Panc1 (cell line): Measurements from ENCODE around the gene AKR1B1. TPM values are rescaled to one million over a fixed set of nuclear protein-coding genes. Genes with fewer than 3 reads are reported as not detected.

Experiments
- ATAC-seq: fragments of 200-7000 bp; cut with Tn5 transposase; 2 replicates; pipeline ENCODE4 v1.9.1; 2020; ENCODE audit warnings: mild to moderate bottlenecking, moderate library complexity
- BruUV-seq: library from RNA; stranded (reverse); fragments of 400-500 nt; replicated peaks from 2 replicates; lab custom pipeline; 2021; lab: Mats Ljungman, UMichigan
- CTCF ChIA-PET: fragments of 300-600 bp; sonication (Branson Sonifier 250); formaldehyde crosslinking; loops from one replicate; lab custom pipeline; 2022; ENCODE audit warnings: antibody characterized with exemption; lab: Charles Lee
- POLR2A ChIA-PET: fragments of 300-600 bp; sonication (Branson Sonifier 250); formaldehyde crosslinking; loops from one replicate; lab custom pipeline; 2022; ENCODE audit warnings: antibody characterized with exemption; lab: Charles Lee
- DNase-seq: peaks from one replicate; pipeline ENCODE4 v3.0.0-alpha.2; 2010; ENCODE audit warnings: low read depth, low spot score
- H3K27ac ChIP-seq: 2 replicates; pipeline ENCODE4 v1.5.1; 2011; ENCODE audit warnings: mild to moderate bottlenecking, low read length, inconsistent platforms
- H3K27me3 ChIP-seq: fragments of 200-500 bp; sonication (Bioruptor generic); 2 replicates; pipeline ENCODE4 v1.6.0; 2014; ENCODE audit warnings: low read length, inconsistent platforms; ENCODE audit not compliant: control insufficient read depth, insufficient read depth
- H3K36me3 ChIP-seq: fragments of 200-500 bp; sonication (Bioruptor generic); 2 replicates; pipeline ENCODE4 v1.5.1; 2014; ENCODE audit warnings: inconsistent platforms, mild to moderate bottlenecking, low read length, moderate library complexity; ENCODE audit not compliant: control insufficient read depth, insufficient read depth
- H3K4me1 ChIP-seq: 2 replicates; pipeline ENCODE4 v1.5.1; 2011; ENCODE audit warnings: inconsistent platforms, mild to moderate bottlenecking, low read length, moderate library complexity; ENCODE audit not compliant: control insufficient read depth, insufficient read depth
- H3K4me3 ChIP-seq, 2 experiments: 2 replicates each; pipeline ENCODE4 v1.5.1; 2011 to 2012; ENCODE audit warnings: low read depth in 2 of 2, low read length in 2 of 2, mild to moderate bottlenecking in 2 of 2, inconsistent platforms in 1 of 2, moderate library complexity in 1 of 2
- H3K9me3 ChIP-seq: fragments of 200-500 bp; sonication (Bioruptor generic); 2 replicates; pipeline ENCODE4 v1.5.1; 2014; ENCODE audit warnings: low read depth, mild to moderate bottlenecking, inconsistent platforms, low read length, moderate library complexity; ENCODE audit not compliant: control insufficient read depth, insufficient read depth
- CTCF ChIP-seq: fragments of 450-650 bp; IDR thresholded peaks from 2 replicates; pipeline ENCODE4 v1.5.1; 2017; ENCODE audit warnings: mild to moderate bottlenecking
- POLR2AphosphoS5 ChIP-seq: IDR thresholded peaks from 2 replicates; pipeline ENCODE4 v1.6.1; 2012; ENCODE audit warnings: mild to moderate bottlenecking, low read depth, low read length, moderate library complexity
- SIN3A ChIP-seq: IDR thresholded peaks from 2 replicates; pipeline ENCODE4 v1.6.1; 2012; ENCODE audit warnings: low read depth, mild to moderate bottlenecking, low read length, moderate library complexity, borderline replicate concordance; ENCODE audit not compliant: insufficient read depth
- TCF7L2 ChIP-seq: IDR thresholded peaks from 2 replicates; pipeline ENCODE4 v1.6.1; 2011; ENCODE audit warnings: mild to moderate bottlenecking, low read depth, low read length, inconsistent platforms
- in situ Hi-C: cut with HindIII; loops from 2 replicates; pipeline ENCODE4 v1.10.0; 2016; ENCODE audit warnings: low sequenced_read_pairs, low pct_unique_long_range_greater_than_20kb
- intact Hi-C: fragments of 100-400 bp; cut with micrococcal nuclease; formaldehyde crosslinking; loops from one replicate; pipeline ENCODE4 v1.10.0; 2022; ENCODE audit not compliant: unreplicated experiment
- total RNA-seq: library from RNA; stranded (reverse); gene quantifications from one replicate; pipeline ENCODE4 v1.2.1, GENCODE V29; 2021; ENCODE audit not compliant: unreplicated experiment
- TF ChIP-seq, protein P1 (sequence below), 2 experiments: IDR thresholded peaks; 2 replicates each; pipeline ENCODE4 v1.6.1; 2011 to 2012; ENCODE audit warnings: low read depth in 2 of 2, control low read depth in 1 of 2, low read length in 1 of 2, mild to moderate bottlenecking in 1 of 2, moderate library complexity in 1 of 2; ENCODE audit not compliant: insufficient read depth in 1 of 2

AKR1B1 gene
- total RNA-seq, 1 experiment from 2014 or later = 83.2 TPM

GRCh38 chr7:134435161-134435920 is 23.6 kb downstream of the AKR1B1 start:
- in situ Hi-C loops (no loop called here), intact Hi-C loops (loop anchor here (10.0 kb wide), 1 partner anchor 519 kb away; no protein-coding TSS in a partner anchor)
- Histone ChIP-seq H3K27me3 (no peaks in the 10 kb centered on the region), H3K36me3 (no peaks in the 10 kb centered on the region), H3K4me1 (peaks cover 3% of the 10 kb centered on the region; the same call in 1 of the 2 replicates), H3K9me3 (no peaks in the 10 kb centered on the region), H3K27ac (no peak overlapping the region), H3K4me3 (no peak overlapping the region)
- ATAC-seq = no peak
- no peak for TF ChIP-seq SIN3A
- no peak for TF ChIP-seq TCF7L2
- no peak for TF ChIP-seq CTCF
- no peak for TF ChIP-seq POLR2AphosphoS5
- TF ChIP-seq, protein P1, sequence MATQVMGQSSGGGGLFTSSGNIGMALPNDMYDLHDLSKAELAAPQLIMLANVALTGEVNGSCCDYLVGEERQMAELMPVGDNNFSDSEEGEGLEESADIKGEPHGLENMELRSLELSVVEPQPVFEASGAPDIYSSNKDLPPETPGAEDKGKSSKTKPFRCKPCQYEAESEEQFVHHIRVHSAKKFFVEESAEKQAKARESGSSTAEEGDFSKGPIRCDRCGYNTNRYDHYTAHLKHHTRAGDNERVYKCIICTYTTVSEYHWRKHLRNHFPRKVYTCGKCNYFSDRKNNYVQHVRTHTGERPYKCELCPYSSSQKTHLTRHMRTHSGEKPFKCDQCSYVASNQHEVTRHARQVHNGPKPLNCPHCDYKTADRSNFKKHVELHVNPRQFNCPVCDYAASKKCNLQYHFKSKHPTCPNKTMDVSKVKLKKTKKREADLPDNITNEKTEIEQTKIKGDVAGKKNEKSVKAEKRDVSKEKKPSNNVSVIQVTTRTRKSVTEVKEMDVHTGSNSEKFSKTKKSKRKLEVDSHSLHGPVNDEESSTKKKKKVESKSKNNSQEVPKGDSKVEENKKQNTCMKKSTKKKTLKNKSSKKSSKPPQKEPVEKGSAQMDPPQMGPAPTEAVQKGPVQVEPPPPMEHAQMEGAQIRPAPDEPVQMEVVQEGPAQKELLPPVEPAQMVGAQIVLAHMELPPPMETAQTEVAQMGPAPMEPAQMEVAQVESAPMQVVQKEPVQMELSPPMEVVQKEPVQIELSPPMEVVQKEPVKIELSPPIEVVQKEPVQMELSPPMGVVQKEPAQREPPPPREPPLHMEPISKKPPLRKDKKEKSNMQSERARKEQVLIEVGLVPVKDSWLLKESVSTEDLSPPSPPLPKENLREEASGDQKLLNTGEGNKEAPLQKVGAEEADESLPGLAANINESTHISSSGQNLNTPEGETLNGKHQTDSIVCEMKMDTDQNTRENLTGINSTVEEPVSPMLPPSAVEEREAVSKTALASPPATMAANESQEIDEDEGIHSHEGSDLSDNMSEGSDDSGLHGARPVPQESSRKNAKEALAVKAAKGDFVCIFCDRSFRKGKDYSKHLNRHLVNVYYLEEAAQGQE (IDR thresholded peaks at IDR 0.05; ENCODE audit: insufficient read depth in 1 of 2, low read depth in 2 of 2, low read length in 1 of 2) = no peak
- BruUV-seq = no TSS peak
- ChIA-PET CTCF (no interaction called here), POLR2A (no interaction called here)
- no peak for DNase-seq

GRCh38 chr7:134434701-134435100 is 24.2 kb downstream of the AKR1B1 start:
- in situ Hi-C loops = no loop called here
- H3K9me3 ChIP-seq = no peaks in the 10 kb centered on the region
- peaks cover 3% of the 10 kb centered on the region; the same call in 1 of the 2 replicates for H3K4me1 ChIP-seq
- TF ChIP-seq POLR2AphosphoS5 (no peak), SIN3A (no peak), TCF7L2 (no peak), CTCF (no peak)
- TF ChIP-seq, protein P1 (IDR thresholded peaks at IDR 0.05; ENCODE audit: insufficient read depth in 1 of 2, low read depth in 2 of 2, low read length in 1 of 2) = no peak
- no peak overlapping the region for H3K27ac ChIP-seq
- DNase-seq (no peak), ATAC-seq (no peak)
- no TSS peak for BruUV-seq
- H3K4me3 ChIP-seq = no peak overlapping the region
- CTCF ChIA-PET = no interaction called here
- POLR2A ChIA-PET = no interaction called here
- H3K36me3 ChIP-seq = no peaks in the 10 kb centered on the region
- intact Hi-C loops = loop anchor here (10.0 kb wide), 1 partner anchor 520 kb away; no protein-coding TSS in a partner anchor
- H3K27me3 ChIP-seq = no peaks in the 10 kb centered on the region
